ENCODE data around the gene PILRA. TPM values are rescaled to one million over a fixed set of nuclear protein-coding genes. Genes with fewer than 3 reads are reported as not detected.

The PILRA gene
- total and polyA plus RNA-seq, 2 of the 13 experiments (the other 11 are each of a cell fraction or from before 2014, with no cell fraction given) = 0.13 to 1.3 TPM

DNA sequence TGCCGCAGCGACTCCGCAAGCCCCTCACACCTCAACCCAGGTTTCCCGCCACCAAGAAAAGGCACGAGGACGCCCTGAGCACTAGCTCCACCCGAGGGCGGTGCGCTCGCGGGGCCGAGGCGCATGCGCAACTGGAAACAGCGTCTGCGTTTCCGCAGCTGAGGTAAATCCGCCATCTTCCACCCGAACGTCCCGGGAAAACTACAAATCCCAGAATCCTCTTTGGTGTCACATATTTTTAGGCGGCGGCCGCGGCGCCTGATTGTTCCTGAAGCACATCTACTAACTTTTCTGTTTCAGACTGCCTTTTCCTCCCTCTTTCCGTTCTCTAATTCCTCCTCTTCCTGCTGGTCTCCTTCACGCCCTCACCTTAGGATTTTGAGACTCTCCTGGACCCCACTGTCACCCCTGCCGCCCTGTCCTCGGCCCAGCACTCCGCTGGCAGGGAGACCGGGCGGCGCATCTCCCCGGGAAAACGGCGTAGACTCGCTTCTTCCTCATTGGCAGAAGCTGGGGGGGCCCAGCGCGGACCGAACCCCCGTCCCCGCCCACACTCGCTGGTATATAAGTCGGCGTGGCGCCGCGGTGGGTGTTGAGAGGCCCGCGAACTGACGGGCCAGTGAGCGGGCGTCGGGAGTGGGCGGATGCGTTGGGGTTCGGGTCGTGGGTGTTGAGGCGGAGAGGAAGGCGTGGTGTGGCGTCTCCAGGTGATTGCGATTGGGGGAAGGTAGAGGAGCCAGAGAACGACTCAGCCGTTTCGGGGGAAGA is 55.1 kb downstream of the PILRA start, which contains the start of gene ZCWPW1 (continued):
- TF ChIP-seq HIVEP1 (CRISPR knock-in tag; IDR thresholded peaks at IDR 0.05) (peak; percentile 83), ZNF619 (CRISPR knock-in tag; IDR thresholded peaks at IDR 0.05) (no peak; the same call in 1 of the 2 replicates), ATRX (CRISPR knock-in tag; IDR thresholded peaks at IDR 0.05; ENCODE audit: borderline replicate concordance) (no peak), ZNF577 (CRISPR knock-in tag; IDR thresholded peaks at IDR 0.05; ENCODE audit: borderline replicate concordance, low read depth) (0 out of 2 replicates have a peak, but pooled peaks have one; percentile 5), ZNF703 (CRISPR knock-in tag; IDR thresholded peaks at IDR 0.05; ENCODE audit: borderline replicate concordance) (no peak; the same call in 1 of the 2 replicates), NFYB (CRISPR knock-in tag; IDR thresholded peaks at IDR 0.05) (peak; percentile 78), EED (CRISPR knock-in tag; IDR thresholded peaks at IDR 0.05) (peak; percentile 83; the same call in 1 of the 2 replicates), ZNF296 (CRISPR knock-in tag; conservative IDR thresholded peaks at IDR 0.05) (no peak), ATF1 (CRISPR knock-in tag; IDR thresholded peaks at IDR 0.05) (peak; percentile 79), PHF20 (CRISPR knock-in tag; IDR thresholded peaks at IDR 0.05) (peak; percentile 68), KDM5A (IDR thresholded peaks at IDR 0.05; ENCODE audit: borderline replicate concordance, low read length) (peak; percentile 67; the same call in 1 of the 2 replicates), BRCA1 (CRISPR knock-in tag; IDR thresholded peaks at IDR 0.05) (peak; percentile 67; the same call in 1 of the 2 replicates), ZMYM4 (CRISPR knock-in tag; IDR thresholded peaks at IDR 0.05) (peak; percentile 58), NFE2L2 (IDR thresholded peaks at IDR 0.05; ENCODE audit: low read length) (no peak), KLF15 (CRISPR knock-in tag; IDR thresholded peaks at IDR 0.05; ENCODE audit: borderline replicate concordance) (peak; percentile 58; the same call in 1 of the 2 replicates), BHLHE40 (IDR thresholded peaks at IDR 0.05; ENCODE audit: low read length) (peak; percentile 60)
- TF ChIP-seq, protein P1, sequence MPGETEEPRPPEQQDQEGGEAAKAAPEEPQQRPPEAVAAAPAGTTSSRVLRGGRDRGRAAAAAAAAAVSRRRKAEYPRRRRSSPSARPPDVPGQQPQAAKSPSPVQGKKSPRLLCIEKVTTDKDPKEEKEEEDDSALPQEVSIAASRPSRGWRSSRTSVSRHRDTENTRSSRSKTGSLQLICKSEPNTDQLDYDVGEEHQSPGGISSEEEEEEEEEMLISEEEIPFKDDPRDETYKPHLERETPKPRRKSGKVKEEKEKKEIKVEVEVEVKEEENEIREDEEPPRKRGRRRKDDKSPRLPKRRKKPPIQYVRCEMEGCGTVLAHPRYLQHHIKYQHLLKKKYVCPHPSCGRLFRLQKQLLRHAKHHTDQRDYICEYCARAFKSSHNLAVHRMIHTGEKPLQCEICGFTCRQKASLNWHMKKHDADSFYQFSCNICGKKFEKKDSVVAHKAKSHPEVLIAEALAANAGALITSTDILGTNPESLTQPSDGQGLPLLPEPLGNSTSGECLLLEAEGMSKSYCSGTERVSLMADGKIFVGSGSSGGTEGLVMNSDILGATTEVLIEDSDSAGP (CRISPR knock-in tag; IDR thresholded peaks at IDR 0.05; ENCODE audit: borderline replicate concordance) = peak; percentile 75
- TF ChIP-seq, protein P2, sequence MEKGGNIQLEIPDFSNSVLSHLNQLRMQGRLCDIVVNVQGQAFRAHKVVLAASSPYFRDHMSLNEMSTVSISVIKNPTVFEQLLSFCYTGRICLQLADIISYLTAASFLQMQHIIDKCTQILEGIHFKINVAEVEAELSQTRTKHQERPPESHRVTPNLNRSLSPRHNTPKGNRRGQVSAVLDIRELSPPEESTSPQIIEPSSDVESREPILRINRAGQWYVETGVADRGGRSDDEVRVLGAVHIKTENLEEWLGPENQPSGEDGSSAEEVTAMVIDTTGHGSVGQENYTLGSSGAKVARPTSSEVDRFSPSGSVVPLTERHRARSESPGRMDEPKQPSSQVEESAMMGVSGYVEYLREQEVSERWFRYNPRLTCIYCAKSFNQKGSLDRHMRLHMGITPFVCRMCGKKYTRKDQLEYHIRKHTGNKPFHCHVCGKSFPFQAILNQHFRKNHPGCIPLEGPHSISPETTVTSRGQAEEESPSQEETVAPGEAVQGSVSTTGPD (CRISPR knock-in tag; IDR thresholded peaks at IDR 0.05) = no peak
- TF ChIP-seq, protein P3, sequence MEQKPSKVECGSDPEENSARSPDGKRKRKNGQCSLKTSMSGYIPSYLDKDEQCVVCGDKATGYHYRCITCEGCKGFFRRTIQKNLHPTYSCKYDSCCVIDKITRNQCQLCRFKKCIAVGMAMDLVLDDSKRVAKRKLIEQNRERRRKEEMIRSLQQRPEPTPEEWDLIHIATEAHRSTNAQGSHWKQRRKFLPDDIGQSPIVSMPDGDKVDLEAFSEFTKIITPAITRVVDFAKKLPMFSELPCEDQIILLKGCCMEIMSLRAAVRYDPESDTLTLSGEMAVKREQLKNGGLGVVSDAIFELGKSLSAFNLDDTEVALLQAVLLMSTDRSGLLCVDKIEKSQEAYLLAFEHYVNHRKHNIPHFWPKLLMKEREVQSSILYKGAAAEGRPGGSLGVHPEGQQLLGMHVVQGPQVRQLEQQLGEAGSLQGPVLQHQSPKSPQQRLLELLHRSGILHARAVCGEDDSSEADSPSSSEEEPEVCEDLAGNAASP (CRISPR knock-in tag; IDR thresholded peaks at IDR 0.05; ENCODE audit: borderline replicate concordance) = no peak; the same call in 1 of the 2 replicates
- TF ChIP-seq, protein P4, sequence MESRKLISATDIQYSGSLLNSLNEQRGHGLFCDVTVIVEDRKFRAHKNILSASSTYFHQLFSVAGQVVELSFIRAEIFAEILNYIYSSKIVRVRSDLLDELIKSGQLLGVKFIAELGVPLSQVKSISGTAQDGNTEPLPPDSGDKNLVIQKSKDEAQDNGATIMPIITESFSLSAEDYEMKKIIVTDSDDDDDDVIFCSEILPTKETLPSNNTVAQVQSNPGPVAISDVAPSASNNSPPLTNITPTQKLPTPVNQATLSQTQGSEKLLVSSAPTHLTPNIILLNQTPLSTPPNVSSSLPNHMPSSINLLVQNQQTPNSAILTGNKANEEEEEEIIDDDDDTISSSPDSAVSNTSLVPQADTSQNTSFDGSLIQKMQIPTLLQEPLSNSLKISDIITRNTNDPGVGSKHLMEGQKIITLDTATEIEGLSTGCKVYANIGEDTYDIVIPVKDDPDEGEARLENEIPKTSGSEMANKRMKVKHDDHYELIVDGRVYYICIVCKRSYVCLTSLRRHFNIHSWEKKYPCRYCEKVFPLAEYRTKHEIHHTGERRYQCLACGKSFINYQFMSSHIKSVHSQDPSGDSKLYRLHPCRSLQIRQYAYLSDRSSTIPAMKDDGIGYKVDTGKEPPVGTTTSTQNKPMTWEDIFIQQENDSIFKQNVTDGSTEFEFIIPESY (CRISPR knock-in tag; IDR thresholded peaks at IDR 0.05) = peak; percentile 98

Data from HepG2 (cell line).